DND-41 (cell line): ENCODE results near the gene C10orf90.

ENCODE experiments used
- ATAC-seq: fragments of 200-7000 bp; cut with Tn5 transposase; 3 replicates; pipeline ENCODE4 v1.9.1; 2021; ENCODE audit warnings: low read depth; ENCODE audit not compliant: insufficient read depth
- DNase-seq: peaks from one replicate; pipeline ENCODE4 v3.0.0-alpha.2; 2020
- H2AFZ ChIP-seq: 2 replicates; pipeline ENCODE4 v1.6.0; 2012; ENCODE audit warnings: low read depth, low read length
- H3K27ac ChIP-seq: 2 replicates; pipeline ENCODE4 v1.5.1; 2012; ENCODE audit warnings: low read length, inconsistent platforms
- H3K27me3 ChIP-seq: fragments of 200-600 bp; sonication (generic); 2 replicates; pipeline ENCODE4 v1.6.0; 2012; ENCODE audit warnings: low read length, mild to moderate bottlenecking, inconsistent platforms; ENCODE audit not compliant: insufficient read depth, poor library complexity
- H3K36me3 ChIP-seq: 2 replicates; pipeline ENCODE4 v1.5.1; 2012; ENCODE audit warnings: low read length, inconsistent platforms; ENCODE audit not compliant: insufficient read depth
- H3K4me1 ChIP-seq: 2 replicates; pipeline ENCODE4 v1.5.1; 2012; ENCODE audit warnings: mild to moderate bottlenecking, low read length; ENCODE audit not compliant: insufficient read depth
- H3K4me2 ChIP-seq: 2 replicates; pipeline ENCODE4 v1.6.0; 2012; ENCODE audit warnings: mild to moderate bottlenecking, moderate library complexity, low read length, inconsistent platforms; ENCODE audit not compliant: insufficient read depth
- H3K4me3 ChIP-seq, 2 experiments: fragments of 200-600 bp in 1 of 2; shearing (Covaris generic) in 1 of 2; 2 replicates each; pipeline ENCODE4 v1.5.1; 2012 to 2016; ENCODE audit warnings: inconsistent platforms in 2 of 2, low read length in 2 of 2, mild to moderate bottlenecking in 2 of 2, low read depth in 1 of 2, moderate library complexity in 1 of 2
- H3K79me2 ChIP-seq: 2 replicates; pipeline ENCODE4 v1.6.0; 2012; ENCODE audit warnings: low read length, inconsistent platforms; ENCODE audit not compliant: insufficient read depth
- H3K9ac ChIP-seq: 2 replicates; pipeline ENCODE4 v1.6.0; 2012; ENCODE audit warnings: low read depth, mild to moderate bottlenecking, inconsistent platforms, low read length, moderate library complexity
- H3K9me3 ChIP-seq: 2 replicates; pipeline ENCODE4 v1.5.1; 2012; ENCODE audit warnings: low read length, moderate library complexity, mild to moderate bottlenecking, inconsistent platforms; ENCODE audit not compliant: insufficient read depth, severe bottlenecking
- H4K20me1 ChIP-seq: 2 replicates; pipeline ENCODE4 v1.6.0; 2012; ENCODE audit warnings: low read length; ENCODE audit not compliant: insufficient read depth
- CTCF ChIP-seq: IDR thresholded peaks from 2 replicates; pipeline ENCODE4 v1.5.1; 2012; ENCODE audit warnings: borderline replicate concordance, low read length, moderate library complexity, mild to moderate bottlenecking; ENCODE audit not compliant: poor library complexity, severe bottlenecking; ENCODE audit errors: extremely low read depth
- EZH2 ChIP-seq: IDR thresholded peaks from 3 replicates; pipeline ENCODE4 v1.6.1; 2012; ENCODE audit warnings: borderline replicate concordance, low read depth, mild to moderate bottlenecking, moderate library complexity, low read length, inconsistent platforms; ENCODE audit not compliant: severe bottlenecking

Gene C10orf90

GRCh38 chr10:126597211-126597610 lies 73.3 kb downstream of the C10orf90 start:
- no peak overlapping the region for H3K4me3 ChIP-seq
- no peaks in the 10 kb centered on the region for H3K4me1 ChIP-seq
- H3K79me2 ChIP-seq = no peaks in the 10 kb centered on the region
- H2AFZ ChIP-seq = no peak overlapping the region
- H3K27me3 ChIP-seq = no peaks in the 10 kb centered on the region
- H3K9me3 ChIP-seq = no peaks in the 10 kb centered on the region
- no peaks in the 10 kb centered on the region for H3K36me3 ChIP-seq
- H4K20me1 ChIP-seq = no peaks in the 10 kb centered on the region
- ATAC-seq (no peak), DNase-seq (no peak)
- H3K4me2 ChIP-seq = no peak overlapping the region
- H3K9ac ChIP-seq = no peak overlapping the region
- no peak for TF ChIP-seq EZH2
- H3K27ac ChIP-seq = no peak overlapping the region

- TF ChIP-seq CTCF (no peak), EZH2 (no peak)
- H4K20me1 ChIP-seq = no peaks in the 10 kb centered on the region
- H3K36me3 ChIP-seq = no peaks in the 10 kb centered on the region
- H3K79me2 ChIP-seq = no peaks in the 10 kb centered on the region
- no peak overlapping the region for H3K27ac ChIP-seq
- H3K4me3 ChIP-seq = no peak overlapping the region
- DNase-seq = no peak
- no peak overlapping the region for H2AFZ ChIP-seq
- no peak overlapping the region for H3K4me2 ChIP-seq
- H3K27me3 ChIP-seq = no peaks in the 10 kb centered on the region
- ATAC-seq = no peak
- no peaks in the 10 kb centered on the region for H3K9me3 ChIP-seq
- H3K4me1 ChIP-seq = no peaks in the 10 kb centered on the region
- H3K9ac ChIP-seq = no peak overlapping the region
These were observed 73.9 kb downstream of the C10orf90 start for GRCh38 chr10:126596472-126597016.

GRCh38 chr10:126595160-126595559 lies 75.3 kb downstream of the C10orf90 start:
- H2AFZ ChIP-seq = no peak overlapping the region
- no peak for DNase-seq
- H3K9me3 ChIP-seq = no peaks in the 10 kb centered on the region
- TF ChIP-seq EZH2 (no peak), CTCF (no peak)
- no peak overlapping the region for H3K9ac ChIP-seq
- H3K27me3 ChIP-seq = no peaks in the 10 kb centered on the region
- no peak overlapping the region for H3K27ac ChIP-seq
- no peaks in the 10 kb centered on the region for H3K4me1 ChIP-seq
- H3K79me2 ChIP-seq = no peaks in the 10 kb centered on the region
- no peak overlapping the region for H3K4me3 ChIP-seq
- ATAC-seq = no peak
- H4K20me1 ChIP-seq = no peaks in the 10 kb centered on the region
- no peak overlapping the region for H3K4me2 ChIP-seq
- no peaks in the 10 kb centered on the region for H3K36me3 ChIP-seq

GRCh38 chr10:126593968-126594701 lies 76.4 kb downstream of the C10orf90 start:
- TF ChIP-seq CTCF (no peak), EZH2 (no peak)
- Histone ChIP-seq H4K20me1 (no peaks in the 10 kb centered on the region), H3K4me3 (no peak overlapping the region), H3K79me2 (no peaks in the 10 kb centered on the region), H3K27me3 (no peaks in the 10 kb centered on the region), H3K36me3 (no peaks in the 10 kb centered on the region), H3K27ac (no peak overlapping the region), H3K9me3 (no peaks in the 10 kb centered on the region), H2AFZ (no peak overlapping the region), H3K4me1 (no peaks in the 10 kb centered on the region), H3K9ac (no peak overlapping the region), H3K4me2 (no peak overlapping the region)
- DNase-seq = no peak
- no peak for ATAC-seq
